ENCODE measurements around the gene OMP.

DNA sequence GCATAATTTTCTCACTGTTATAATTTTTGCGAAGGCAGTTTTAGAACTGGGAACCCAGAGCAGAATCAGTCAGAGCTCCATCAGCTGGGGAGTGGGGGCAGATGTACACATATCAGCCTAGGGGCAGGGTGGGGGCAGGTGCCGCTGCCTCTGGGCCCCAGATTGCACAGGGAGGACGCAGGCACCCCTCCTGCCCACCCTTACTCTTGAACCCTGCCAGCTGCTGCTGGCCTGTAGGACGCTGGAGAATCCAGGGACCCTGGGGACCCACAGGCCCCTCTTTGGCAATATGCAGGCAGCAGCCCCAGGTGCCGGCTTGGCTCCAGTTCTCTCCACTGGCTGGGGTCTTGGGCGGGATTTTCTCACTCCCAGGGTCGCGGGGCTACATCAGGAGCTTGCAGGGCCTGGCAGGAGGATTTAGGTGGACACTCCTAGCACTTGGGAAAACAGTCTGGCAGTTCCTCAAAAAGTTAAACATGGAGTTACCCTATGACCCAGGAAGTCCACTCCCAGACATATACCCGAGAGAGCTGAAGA lies 44.6 kb upstream of the OMP start:
- TF ChIP-seq, protein P1, sequence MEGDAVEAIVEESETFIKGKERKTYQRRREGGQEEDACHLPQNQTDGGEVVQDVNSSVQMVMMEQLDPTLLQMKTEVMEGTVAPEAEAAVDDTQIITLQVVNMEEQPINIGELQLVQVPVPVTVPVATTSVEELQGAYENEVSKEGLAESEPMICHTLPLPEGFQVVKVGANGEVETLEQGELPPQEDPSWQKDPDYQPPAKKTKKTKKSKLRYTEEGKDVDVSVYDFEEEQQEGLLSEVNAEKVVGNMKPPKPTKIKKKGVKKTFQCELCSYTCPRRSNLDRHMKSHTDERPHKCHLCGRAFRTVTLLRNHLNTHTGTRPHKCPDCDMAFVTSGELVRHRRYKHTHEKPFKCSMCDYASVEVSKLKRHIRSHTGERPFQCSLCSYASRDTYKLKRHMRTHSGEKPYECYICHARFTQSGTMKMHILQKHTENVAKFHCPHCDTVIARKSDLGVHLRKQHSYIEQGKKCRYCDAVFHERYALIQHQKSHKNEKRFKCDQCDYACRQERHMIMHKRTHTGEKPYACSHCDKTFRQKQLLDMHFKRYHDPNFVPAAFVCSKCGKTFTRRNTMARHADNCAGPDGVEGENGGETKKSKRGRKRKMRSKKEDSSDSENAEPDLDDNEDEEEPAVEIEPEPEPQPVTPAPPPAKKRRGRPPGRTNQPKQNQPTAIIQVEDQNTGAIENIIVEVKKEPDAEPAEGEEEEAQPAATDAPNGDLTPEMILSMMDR (IDR thresholded peaks at IDR 0.05), result no peak
- no peak for TF ChIP-seq EZH2 (IDR thresholded peaks at IDR 0.05; ENCODE audit: borderline replicate concordance, insufficient read depth, low read depth, low read length, poor library complexity, severe bottlenecking)
